Activated CD8-positive, alpha-beta memory T cell treated with anti-CD3 and anti-CD28 coated beads for 24 hours (primary cell): Measurements from ENCODE around the gene WWTR1.

Experiments used
- DNase-seq: peaks from one replicate; pipeline ENCODE4 v3.0.0-alpha.2; 2020

WWTR1 gene

DNA sequence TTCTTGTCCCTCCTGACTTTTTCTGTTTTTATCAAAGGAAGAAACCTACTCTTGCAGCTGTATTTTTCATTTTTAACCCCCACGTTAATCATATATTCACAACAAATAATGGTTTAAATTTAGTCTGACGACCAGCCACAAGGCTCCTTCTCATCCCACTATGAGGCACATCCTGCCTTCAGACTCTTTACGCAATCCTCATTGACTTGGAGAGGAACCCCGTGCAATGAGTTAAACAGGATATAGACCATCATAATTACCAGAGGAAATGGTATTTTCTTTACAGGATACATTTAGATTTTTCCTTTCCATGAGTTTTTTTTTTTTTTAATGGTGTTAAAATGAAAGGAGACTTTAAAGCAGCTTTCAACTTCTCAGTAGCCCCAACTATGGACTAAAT lies 68.5 kb downstream of the WWTR1 start:
- DNase-seq = no peak

- no peak for DNase-seq
These were observed 68.9 kb downstream of the WWTR1 start for GRCh38 chr3:149588909-149589308.

DNA sequence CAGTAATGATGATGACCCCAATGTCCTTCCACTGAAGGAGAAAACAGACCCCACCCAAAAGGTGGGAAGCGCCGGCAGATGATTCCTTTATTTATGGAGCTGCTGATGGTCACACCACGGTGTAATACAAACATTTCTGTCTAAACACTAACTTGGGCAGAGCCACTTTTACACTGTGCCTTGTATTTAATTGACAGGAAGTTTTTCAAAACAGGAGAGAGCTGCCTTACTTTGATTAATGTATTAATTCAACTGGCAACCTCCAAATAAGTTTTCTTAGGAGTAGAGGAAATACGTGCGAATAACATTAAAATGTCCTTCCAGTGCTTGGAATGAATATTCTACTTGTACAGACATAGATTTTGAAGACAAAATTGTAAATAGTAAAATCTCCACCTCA lies 70.4 kb downstream of the WWTR1 start:
- no peak for DNase-seq

- DNase-seq = no peak
These were observed 71.0 kb downstream of the WWTR1 start for GRCh38 chr3:149586871-149587270.

- DNase-seq = no peak
These were observed 72.5 kb downstream of the WWTR1 start for GRCh38 chr3:149585401-149585726.

DNA sequence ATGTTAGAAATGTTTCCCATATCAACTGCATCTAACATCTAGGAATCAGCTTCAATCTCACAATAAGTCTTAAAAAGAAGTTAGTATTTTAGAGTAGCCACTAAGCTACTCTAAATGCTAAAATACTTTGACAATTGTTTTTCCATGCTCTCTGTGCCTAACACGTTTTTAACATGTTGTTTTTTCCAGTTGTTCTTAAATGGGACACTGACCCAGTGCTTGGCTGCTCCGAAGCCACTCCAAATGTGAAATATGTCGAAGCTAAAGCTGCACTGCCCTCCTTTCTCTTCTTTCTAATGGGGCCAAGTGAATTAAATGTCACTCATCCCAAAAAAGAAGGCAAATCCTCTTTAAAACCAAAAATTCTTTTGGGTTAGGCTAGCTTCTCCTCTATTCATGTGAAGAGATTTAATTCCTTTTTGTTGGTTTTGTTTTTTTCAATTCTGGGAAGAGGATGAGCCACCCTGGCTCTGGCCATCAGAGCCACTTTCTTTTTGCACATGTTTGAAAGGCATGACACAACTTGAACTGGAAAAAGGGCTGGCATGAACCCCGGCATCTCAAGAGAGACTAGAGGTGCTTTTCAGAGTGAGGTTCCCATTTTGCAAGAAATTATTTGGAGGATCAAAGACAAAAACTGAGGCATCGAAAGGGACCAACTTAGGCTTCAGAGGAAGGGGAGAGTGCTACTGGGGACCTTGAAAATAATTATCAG lies 73.7 kb downstream of the WWTR1 start:
- DNase-seq = no peak

DNA sequence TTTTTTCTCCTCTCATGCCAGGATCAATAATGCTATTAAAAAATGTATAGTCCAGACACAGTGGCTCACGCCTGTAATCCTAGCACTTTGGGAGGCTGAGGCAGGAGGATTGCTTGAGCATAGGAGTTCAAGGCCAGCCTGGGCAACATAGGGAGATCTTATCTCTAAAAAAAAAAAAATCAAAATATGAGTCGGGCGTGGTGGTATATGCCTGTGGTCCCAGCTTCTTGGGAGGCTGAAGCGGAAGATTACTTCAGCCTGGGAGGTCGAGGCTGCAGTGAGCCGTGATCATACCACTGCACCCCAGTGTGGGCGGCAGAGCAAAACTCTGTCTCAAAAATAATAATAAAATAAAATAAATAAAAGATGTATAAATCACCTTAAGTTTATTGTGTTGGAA lies 75.4 kb downstream of the WWTR1 start:
- DNase-seq = no peak

GRCh38 chr3:149581681-149582370 lies 76.0 kb downstream of the WWTR1 start:
- no peak for DNase-seq

- no peak for DNase-seq
These were observed 76.6 kb downstream of the WWTR1 start for GRCh38 chr3:149581248-149581647.

DNA sequence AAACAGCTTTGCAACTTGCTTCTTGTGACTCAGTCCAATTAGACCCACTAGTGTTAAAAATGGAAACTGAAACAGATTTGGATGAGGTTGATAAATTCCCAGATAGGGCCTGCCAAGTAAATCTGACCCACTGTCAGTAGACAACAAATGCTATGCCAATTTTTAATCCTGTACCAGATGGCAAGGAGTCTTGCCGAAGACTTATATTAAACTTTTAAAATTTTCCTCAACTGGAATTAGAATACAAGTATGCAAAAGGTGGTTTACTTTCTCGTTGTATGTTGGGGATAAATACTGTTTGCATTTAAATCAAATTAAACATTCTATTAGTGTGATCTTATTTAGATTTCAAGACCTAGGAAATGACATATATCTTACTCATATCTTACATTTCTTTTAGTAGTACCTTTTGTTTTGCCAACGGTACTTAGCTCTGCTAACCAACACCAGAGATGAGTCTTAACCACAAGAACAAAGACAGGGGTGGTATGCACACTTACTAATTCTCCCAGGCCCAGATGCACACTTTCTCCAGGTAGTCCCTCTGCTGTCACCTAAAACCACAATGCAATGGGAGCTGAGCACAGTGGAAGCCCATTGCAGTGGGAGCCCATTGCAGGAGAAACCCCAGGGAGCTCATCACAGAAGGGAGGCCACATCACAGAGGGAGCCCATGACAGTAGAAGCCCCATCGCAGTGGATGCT lies 77.8 kb downstream of the WWTR1 start:
- no peak for DNase-seq

GRCh38 chr3:149579161-149579560 lies 78.7 kb downstream of the WWTR1 start:
- DNase-seq = no peak

- no peak for DNase-seq
These were observed 80.0 kb downstream of the WWTR1 start for GRCh38 chr3:149577801-149578200.

DNA sequence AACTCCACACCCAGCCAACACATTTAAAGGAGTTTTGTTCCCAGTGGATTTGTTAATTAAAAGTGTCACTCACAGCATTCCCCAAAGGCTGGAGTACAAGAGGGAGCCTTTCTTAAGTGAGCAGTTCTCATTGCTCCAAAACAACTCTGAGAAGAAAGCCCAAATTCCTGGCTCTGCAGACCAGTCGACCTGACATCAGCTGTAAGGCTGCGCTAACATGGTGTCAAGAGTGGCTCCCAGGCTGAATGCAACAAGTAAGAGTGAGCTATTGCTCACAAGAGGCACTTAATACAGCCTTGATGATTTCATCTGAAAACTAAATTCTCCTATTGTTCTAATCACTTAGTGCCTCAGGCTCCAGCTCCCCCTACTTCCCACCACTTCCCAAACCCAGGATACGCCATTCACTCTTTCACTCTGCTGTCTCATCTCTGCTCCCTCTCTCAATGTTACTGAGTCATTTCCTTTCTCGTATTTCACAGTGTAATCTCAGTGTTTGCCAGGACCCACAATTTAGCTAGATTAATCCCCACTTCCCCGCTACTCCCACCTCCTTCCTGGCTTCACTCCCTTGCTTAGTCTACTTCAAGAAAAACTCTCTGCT lies 81.8 kb downstream of the WWTR1 start:
- no peak for DNase-seq

- no peak for DNase-seq
These were observed 82.4 kb downstream of the WWTR1 start for GRCh38 chr3:149575213-149575960.

DNA sequence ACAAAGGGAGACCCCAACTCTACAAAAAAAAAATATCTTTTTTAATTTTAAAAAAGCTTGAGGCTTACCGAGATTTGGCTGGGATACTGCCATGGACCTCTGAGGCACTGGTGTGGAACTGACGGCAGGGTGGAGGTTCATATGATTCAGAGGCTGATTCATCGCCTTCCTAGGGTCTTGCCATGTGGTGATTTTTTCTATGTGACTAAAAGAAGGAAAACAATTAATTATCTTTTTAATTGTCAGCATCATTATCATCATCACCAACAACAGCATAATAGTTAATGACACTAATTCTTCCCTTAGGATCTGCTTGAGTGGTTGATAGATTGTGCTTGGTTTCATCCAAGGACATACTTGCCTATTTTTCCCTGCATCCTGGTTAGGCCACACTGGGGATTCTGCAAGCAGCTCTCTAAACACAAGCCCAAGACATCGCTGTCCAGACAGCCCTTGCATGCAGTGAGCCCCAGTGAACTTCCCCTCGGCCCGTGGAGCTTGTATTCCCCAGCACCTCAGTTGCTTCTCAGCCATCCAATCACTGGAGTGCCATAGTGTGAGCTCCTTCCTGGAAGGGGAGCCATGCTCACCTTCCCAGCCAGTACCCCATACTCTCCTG lies 84.9 kb downstream of the WWTR1 start:
- DNase-seq = no peak

GRCh38 chr3:149571381-149571780 lies 86.4 kb downstream of the WWTR1 start:
- DNase-seq = no peak

DNA sequence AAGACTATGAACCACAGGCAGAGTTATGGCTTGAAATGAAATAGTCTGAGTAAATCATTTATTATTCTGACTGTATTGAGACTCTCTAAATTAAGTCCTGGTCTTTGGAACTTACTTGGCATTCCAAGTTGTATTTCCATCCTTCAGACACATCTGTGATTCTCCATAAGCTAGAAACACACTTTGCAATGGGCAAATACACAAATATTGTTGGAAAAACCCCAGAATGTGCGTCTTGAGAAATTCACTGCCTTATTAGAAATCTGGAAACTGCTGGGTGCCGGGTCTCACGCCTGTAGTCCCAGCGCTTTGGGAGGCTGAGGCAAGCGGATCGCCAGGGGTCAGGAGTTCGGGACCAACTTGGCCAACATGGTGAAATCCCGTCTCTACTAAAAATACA lies 87.8 kb downstream of the WWTR1 start:
- DNase-seq = no peak

DNA sequence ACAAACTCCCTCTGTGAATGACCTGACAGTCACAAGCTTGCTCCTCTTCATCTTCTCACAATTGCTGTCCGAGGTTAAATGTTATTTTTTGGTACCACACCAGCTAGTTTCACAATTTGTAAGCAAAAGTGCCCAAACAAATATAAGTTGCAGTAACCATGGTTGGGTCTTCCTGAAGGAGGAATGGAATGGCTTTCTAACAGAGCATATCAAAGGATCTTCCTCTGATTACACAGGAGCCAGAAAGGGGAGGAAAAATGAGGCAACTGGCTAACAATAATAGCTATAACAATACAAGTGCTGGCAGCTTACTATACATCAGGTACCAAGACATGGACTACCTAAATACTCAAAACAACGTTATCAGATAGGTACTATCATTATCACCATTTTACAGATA lies 90.4 kb downstream of the WWTR1 start:
- no peak for DNase-seq

- DNase-seq = no peak
These were observed 91.4 kb downstream of the WWTR1 start for GRCh38 chr3:149566292-149566975.

GRCh38 chr3:149564079-149564478 lies 93.7 kb downstream of the WWTR1 start:
- DNase-seq = no peak

DNA sequence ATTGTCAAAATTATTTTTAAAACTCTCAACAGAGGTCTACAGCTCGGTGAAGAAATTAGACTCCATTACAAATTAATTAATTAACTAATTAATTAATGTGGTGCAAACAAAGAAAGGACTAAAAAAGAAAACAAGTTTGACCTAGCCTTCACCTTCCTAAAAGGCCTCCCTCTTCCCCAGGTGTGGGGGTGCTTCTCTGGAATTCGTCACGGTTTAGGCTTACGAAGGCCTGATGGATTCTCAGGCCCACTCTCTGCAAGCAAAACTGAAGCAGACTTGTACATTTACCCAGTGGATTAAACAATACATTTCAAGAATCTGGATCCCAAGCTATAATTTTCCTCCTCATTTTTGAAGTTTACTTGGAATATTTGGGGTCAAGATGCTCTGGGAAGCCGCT lies 94.7 kb downstream of the WWTR1 start:
- DNase-seq = no peak

DNA sequence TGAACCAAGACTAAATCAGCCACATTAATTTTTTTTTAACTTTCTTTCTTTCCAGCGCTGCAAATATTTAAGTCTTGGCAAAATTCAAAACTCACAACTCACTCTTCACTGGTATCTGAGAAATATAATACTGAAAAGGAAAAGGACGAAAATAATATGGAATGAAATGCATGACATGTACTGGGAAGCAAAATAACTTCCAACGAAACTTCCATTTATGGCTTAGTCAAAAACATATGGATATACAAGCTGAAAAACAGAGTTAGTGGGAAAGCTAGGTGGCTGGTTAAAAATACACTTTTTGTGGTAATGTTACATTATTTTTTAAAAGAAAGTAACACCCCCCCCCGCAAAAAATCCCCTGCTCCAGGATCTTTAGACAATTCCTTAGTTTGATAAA lies 97.2 kb downstream of the WWTR1 start:
- no peak for DNase-seq
